Kidney (tissue), 14 donors: ENCODE results near the gene JPH3. TPM values are rescaled to one million over a fixed set of nuclear protein-coding genes. Genes with fewer than 3 reads are reported as not detected.

Experiments
- DNase-seq, 5 donors: peaks; one replicate each; pipeline ENCODE4 v3.0.0-alpha.2; 2013 to 2020
- FAIRE-seq: peaks from 2 replicates; lab custom pipeline; 2012; peaks lifted over from hg19 to GRCh38; lab: Jason Lieb, UNC
- H3K27ac ChIP-seq, 2 donors: one replicate each; pipeline ENCODE4 v1.7.0; 2013; ENCODE audit warnings: low read depth in 2 of 2, low read length in 2 of 2, inconsistent platforms in 1 of 2
- H3K27me3 ChIP-seq: one replicate; pipeline ENCODE4 v1.7.1; 2013; ENCODE audit warnings: low read length, inconsistent platforms; ENCODE audit not compliant: control insufficient read depth, insufficient read depth
- H3K36me3 ChIP-seq, 3 donors: one replicate each; pipeline versions ENCODE4 v1.7.0 to v1.7.1; 2013; ENCODE audit warnings: low read length in 3 of 3, control low read depth in 1 of 3, inconsistent platforms in 1 of 3; ENCODE audit not compliant: insufficient read depth in 3 of 3, control insufficient read depth in 2 of 3
- H3K4me1 ChIP-seq, 3 donors: one replicate each; pipeline versions ENCODE4 v1.7.0 to v1.7.1; 2013; ENCODE audit warnings: low read length in 3 of 3, inconsistent platforms in 1 of 3, low read depth in 1 of 3; ENCODE audit not compliant: control insufficient read depth in 2 of 3, insufficient read depth in 2 of 3
- H3K4me3 ChIP-seq, 3 donors: one replicate each; pipeline versions ENCODE4 v1.7.0 to v1.8.1; 2013; ENCODE audit warnings: low read length in 3 of 3, control low read depth in 1 of 3, inconsistent platforms in 1 of 3
- H3K9ac ChIP-seq, 3 donors: one replicate each; pipeline versions ENCODE4 v1.7.0 to v1.7.1; 2013; ENCODE audit warnings: low read length in 3 of 3, control low read depth in 1 of 3, inconsistent platforms in 1 of 3
- H3K9me3 ChIP-seq, 3 donors: one replicate each; pipeline versions ENCODE4 v1.7.0 to v1.7.1; 2013; ENCODE audit warnings: low read length in 3 of 3, control low read depth in 1 of 3, inconsistent platforms in 1 of 3; ENCODE audit not compliant: control insufficient read depth in 2 of 3, insufficient read depth in 1 of 3
- CTCF ChIP-seq: IDR thresholded peaks from 3 replicates; pipeline ENCODE4 v1.5.1; 2012; ENCODE audit warnings: mild to moderate bottlenecking, moderate library complexity, borderline replicate concordance; ENCODE audit not compliant: insufficient read depth; ENCODE audit errors: extremely low read depth
- intact Hi-C: fragments of 100-400 bp; cut with DNase I; formaldehyde crosslinking; loops from one replicate; pipeline ENCODE4 v1.11.1; 2022
- polyA plus RNA-seq: library from polyadenylated mRNA; stranded (reverse); fragments of 350-450 nt; fragmentation: Illumina TruSeq; extraction: RNeasy Lipid Tissue Mini Kit (QIAGEN cat#74804); gene quantifications from one replicate; pipeline ENCODE4 v1.2.3, GENCODE V29; 2014; ENCODE audit warnings: low read depth, low replicate concordance; ENCODE audit not compliant: insufficient read depth
- total RNA-seq: library from RNA; stranded (reverse); fragmentation: NEBNext Ultra II Directional; extraction: Animal tissue kit (Norgen Biotek cat#: 25700); gene quantifications from one replicate; pipeline ENCODE4 v1.2.1, GENCODE V29; 2021
- donor health status: control.
- donor health status: control.
- donor health status: control.
- donor health status: control.
- donor health status: control.
- donor health status: DM: yes; HTN: yes; CAD: no.
- donor health status: Normal renal cell carcinoma (clear cell type).

Gene JPH3
- total and polyA plus RNA-seq, 2 donors from 2014 or later: 0.69 TPM; not detected in 1

- Histone ChIP-seq H3K36me3 (no peaks in the 10 kb centered on the region), H3K9ac (no peak overlapping the region), H3K4me3 (no peak overlapping the region), H3K27me3 (no peaks in the 10 kb centered on the region), H3K4me1 (no peaks in the 10 kb centered on the region), H3K9me3 (no peaks in the 10 kb centered on the region), H3K27ac (no peak overlapping the region)
- DNase-seq (no peak), FAIRE-seq (no peak)
- no peak for TF ChIP-seq CTCF
- intact Hi-C loops: no loop called here
Observed at GRCh38 chr16:87592018-87592712, 10.1 kb upstream of the JPH3 start.

GRCh38 chr16:87593710-87594258, 8.5 kb upstream of the JPH3 start:
- no peak for FAIRE-seq
- no peak overlapping the region for H3K4me3 ChIP-seq
- H3K4me1 ChIP-seq: no peaks in the 10 kb centered on the region
- no peaks in the 10 kb centered on the region for H3K36me3 ChIP-seq
- H3K27ac ChIP-seq: no peak overlapping the region
- DNase-seq: no peak
- intact Hi-C loops: no loop called here
- no peak for TF ChIP-seq CTCF
- no peak overlapping the region for H3K9ac ChIP-seq
- H3K27me3 ChIP-seq: peaks cover 3% of the 10 kb centered on the region
- no peaks in the 10 kb centered on the region for H3K9me3 ChIP-seq

- Histone ChIP-seq H3K27me3 (peaks cover 19% of the 10 kb centered on the region), H3K4me1 (no peaks in the 10 kb centered on the region), H3K4me3 (no peak overlapping the region), H3K9me3 (peaks cover 0 to 3% (median 0%) of the 10 kb centered on the region in 3 donors), H3K36me3 (no peaks in the 10 kb centered on the region), H3K9ac (no peak overlapping the region), H3K27ac (no peak overlapping the region)
- no peak for TF ChIP-seq CTCF
- DNase-seq (no peak), FAIRE-seq (no peak)
- intact Hi-C loops: no loop called here
Observed at GRCh38 chr16:87595712-87596111, 6.6 kb upstream of the JPH3 start.
